ENCODE results near the gene GALR2. TPM values are rescaled to one million over a fixed set of nuclear protein-coding genes. Genes with fewer than 3 reads are reported as not detected.
"Not testable (repeated sequence)": the region's sequence is repeated elsewhere in the genome, so short reads cannot be mapped to it uniquely, and the experiment has no call there.

Gene GALR2
- total and polyA plus RNA-seq, 10 of the 15 experiments (the other 5 are each of a cell fraction or from before 2014, with no cell fraction given) = 0.06 to 1.2 (median 0.22) TPM; not detected in 5

DNA sequence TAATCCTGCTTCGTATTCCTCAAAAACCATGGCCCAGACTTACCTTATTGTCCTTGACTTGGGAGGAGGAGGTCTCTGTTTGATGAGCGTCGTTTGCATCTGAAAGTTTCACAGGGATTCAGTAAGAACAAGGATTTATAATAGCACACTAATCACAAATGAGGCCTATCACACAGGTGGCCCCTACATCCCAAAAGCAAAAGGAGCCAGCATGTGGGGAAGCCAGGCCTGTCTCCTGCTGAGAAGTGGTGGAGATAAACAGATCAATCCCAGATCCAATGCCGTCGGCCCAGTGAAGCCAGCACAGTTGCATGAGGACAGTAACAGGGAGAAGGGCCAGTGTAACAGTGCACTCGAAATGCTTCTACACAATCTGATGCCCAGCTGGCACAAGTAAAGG lies 34.2 kb upstream of the GALR2 start (continued):
- TF ChIP-seq ZNF592 (IDR thresholded peaks at IDR 0.05) (no peak), RBBP5 (conservative IDR thresholded peaks at IDR 0.05) (no peak), PML (IDR thresholded peaks at IDR 0.05; ENCODE audit: low read length) (no peak)

- 98% methylated on average over 3 of the region's 3 CpGs for WGBS (ENCODE audit: insufficient coverage, insufficient replicate concordance, low lambda C conversion rate, missing lambda C conversion rate)
- H3K4me2 ChIP-seq (ENCODE audit: control insufficient read depth, insufficient read depth); H2AFZ ChIP-seq (ENCODE audit: control insufficient read depth, low read depth, low read length); H3K4me1 ChIP-seq (ENCODE audit: control insufficient read depth, insufficient read depth, low read length); intact Hi-C loops (cut with micrococcal nuclease; ENCODE audit: unreplicated experiment); POLR2A ChIA-PET; BruUV-seq (replicated peaks); in situ Hi-C loops (cut with MboI); H3K79me2 ChIP-seq (ENCODE audit: control insufficient read depth, insufficient read depth, low read length); DNase-seq (ENCODE audit: low read depth, low spot score); H4K20me1 ChIP-seq (ENCODE audit: control insufficient read depth, insufficient read depth); FAIRE-seq; ATAC-seq; H3K9me3 ChIP-seq (replicated peaks; ENCODE audit: control insufficient read depth, insufficient read depth, low read length); H3K27me3 ChIP-seq (replicated peaks in 1 of 2; ENCODE audit: control insufficient read depth in 2 of 2, insufficient read depth in 2 of 2, low read length in 1 of 2); CTCF ChIA-PET; H3K4me3 ChIP-seq; SMC1A ChIA-PET (ENCODE audit: uncharacterized antibody, unreplicated experiment); H3K27ac ChIP-seq (ENCODE audit: control insufficient read depth, insufficient read depth); H3K9ac ChIP-seq (ENCODE audit: control insufficient read depth, insufficient read depth, low read length): not testable (repeated sequence)
- RAD21 ChIA-PET (ENCODE audit: unreplicated experiment) = interaction anchor here (1.2 kb wide), 1 partner anchor 356 kb away, joined by 5 read pairs; no protein-coding TSS in a partner anchor
- peaks cover 40 to 49% of the 10 kb centered on the region in 2 experiments for H3K36me3 ChIP-seq (ENCODE audit: control insufficient read depth in 2 of 2, insufficient read depth in 2 of 2, low read length in 1 of 2)
These were observed 31.7 kb upstream of the GALR2 start for GRCh38 chr17:76042868-76043267.

GRCh38 chr17:76044475-76045007 lies 30.0 kb upstream of the GALR2 start:
- RAD21 ChIA-PET (ENCODE audit: unreplicated experiment); POLR2A ChIA-PET; H2AFZ ChIP-seq (ENCODE audit: control insufficient read depth, low read depth, low read length); SMC1A ChIA-PET (ENCODE audit: uncharacterized antibody, unreplicated experiment); in situ Hi-C loops (cut with MboI); intact Hi-C loops (cut with micrococcal nuclease; ENCODE audit: unreplicated experiment); H3K4me3 ChIP-seq; FAIRE-seq; H3K27me3 ChIP-seq (replicated peaks in 1 of 2; ENCODE audit: control insufficient read depth in 2 of 2, insufficient read depth in 2 of 2, low read length in 1 of 2); H3K79me2 ChIP-seq (ENCODE audit: control insufficient read depth, insufficient read depth, low read length); H3K27ac ChIP-seq (ENCODE audit: control insufficient read depth, insufficient read depth); BruUV-seq (replicated peaks); H4K20me1 ChIP-seq (ENCODE audit: control insufficient read depth, insufficient read depth); DNase-seq (ENCODE audit: low read depth, low spot score); H3K9me3 ChIP-seq (replicated peaks; ENCODE audit: control insufficient read depth, insufficient read depth, low read length); H3K9ac ChIP-seq (ENCODE audit: control insufficient read depth, insufficient read depth, low read length); ATAC-seq; H3K4me2 ChIP-seq (ENCODE audit: control insufficient read depth, insufficient read depth): not testable (repeated sequence)
- CTCF ChIA-PET = interaction anchor here (0.6 kb wide), 1 partner anchor 19 kb away, joined by 3 read pairs; no protein-coding TSS in a partner anchor
- WGBS (ENCODE audit: insufficient coverage, insufficient replicate concordance, low lambda C conversion rate, missing lambda C conversion rate) = 92% methylated on average over 11 of the region's 11 CpGs
- peaks cover 11% of the 10 kb centered on the region for H3K4me1 ChIP-seq (ENCODE audit: control insufficient read depth, insufficient read depth, low read length)
- peaks cover 51 to 52% of the 10 kb centered on the region in 2 experiments for H3K36me3 ChIP-seq (ENCODE audit: control insufficient read depth in 2 of 2, insufficient read depth in 2 of 2, low read length in 1 of 2)

Measured in GM12878 (cell line).